Endothelial cell of hepatic sinusoid (primary cell): ENCODE results near the gene MTMR12.

Experiments
- in situ Hi-C: cut with HindIII; loops from 2 replicates; pipeline ENCODE4 v1.10.0; 2017; ENCODE audit warnings: low sequenced_read_pairs

MTMR12 gene

GRCh38 chr5:32207355-32207634 lies 105.4 kb downstream of the MTMR12 start:
- in situ Hi-C loops: no loop called here

GRCh38 chr5:32206509-32207354 lies 106.0 kb downstream of the MTMR12 start:
- in situ Hi-C loops: no loop called here

GRCh38 chr5:32206053-32206452 lies 106.7 kb downstream of the MTMR12 start:
- in situ Hi-C loops: no loop called here

- in situ Hi-C loops: no loop called here
Measured at GRCh38 chr5:32202394-32202793, 110.3 kb downstream of the MTMR12 start.

GRCh38 chr5:32201122-32201753 lies 111.5 kb downstream of the MTMR12 start:
- in situ Hi-C loops: no loop called here

- in situ Hi-C loops: no loop called here
Measured at GRCh38 chr5:32197032-32197431, 115.7 kb downstream of the MTMR12 start.

GRCh38 chr5:32195265-32195664 lies 117.5 kb downstream of the MTMR12 start:
- in situ Hi-C loops: no loop called here

GRCh38 chr5:32193591-32193990 lies 119.1 kb downstream of the MTMR12 start:
- in situ Hi-C loops: no loop called here

GRCh38 chr5:32190095-32190494 lies 122.6 kb downstream of the MTMR12 start:
- in situ Hi-C loops: no loop called here

- in situ Hi-C loops: no loop called here
Measured at GRCh38 chr5:32187675-32188074, 125.1 kb downstream of the MTMR12 start.

GRCh38 chr5:32182463-32183063 lies 130.2 kb downstream of the MTMR12 start:
- in situ Hi-C loops: no loop called here
